ENCODE measurements around the gene MMS22L. TPM values are rescaled to one million over a fixed set of nuclear protein-coding genes. Genes with fewer than 3 reads are reported as not detected.

Gene MMS22L
- total and polyA plus RNA-seq, 2 experiments from 2014 or later = 11.7 to 49.5 TPM

DNA sequence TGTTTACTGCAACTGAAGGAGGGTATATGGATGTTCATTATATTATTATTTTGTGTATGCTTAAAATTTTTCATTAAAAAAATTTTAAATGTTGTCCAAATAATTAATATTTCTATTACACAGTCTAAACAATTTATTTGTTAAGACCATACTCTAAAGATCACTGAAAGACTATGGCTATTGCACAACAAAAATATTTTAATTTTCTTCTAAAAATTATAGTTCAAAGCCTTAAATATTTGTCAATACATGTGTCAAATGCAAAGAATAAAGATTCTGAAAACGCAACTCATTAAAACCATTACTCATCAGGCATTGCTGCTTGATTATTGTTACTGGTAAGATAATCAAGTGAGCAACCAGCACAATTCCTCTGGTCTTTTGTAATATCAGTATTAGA is 2.2 kb downstream of the MMS22L start:
- H3K4me1 Mint-ChIP-seq = peaks cover 11% of the 10 kb centered on the region; the same call in 2 of the 3 replicates
- no peaks in the 10 kb centered on the region; the same call in 1 of the 2 replicates for H3K4me1 ChIP-seq (ENCODE audit: insufficient read depth)
- H2AFZ ChIP-seq = no peak overlapping the region
- H4K20me1 ChIP-seq (replicated peaks; ENCODE audit: insufficient read depth) = no peaks in the 10 kb centered on the region
- no peak for DNase-seq (ENCODE audit: low spot score)
- H3K4me3 Mint-ChIP-seq = peak overlapping the region; percentile 97
- H3K9me2 ChIP-seq (ENCODE audit: insufficient read depth) = no peaks in the 10 kb centered on the region
- H3K36me3 Mint-ChIP-seq (ENCODE audit: low read depth) = peaks cover 50% of the 10 kb centered on the region
- H3F3A ChIP-seq (replicated peaks; ENCODE audit: low read depth) = no peaks in the 10 kb centered on the region
- H3K79me2 ChIP-seq (replicated peaks; ENCODE audit: insufficient read depth) = peaks cover 59% of the 10 kb centered on the region
- H3K4me3 ChIP-seq = 0 out of 2 replicates have a peak overlapping the region, but pooled peaks have one; percentile 82
- H3K27ac ChIP-seq (ENCODE audit: low read depth) = no peak overlapping the region
- H3K4me2 ChIP-seq = peak overlapping the region; percentile 78; the same call in 1 of the 2 replicates
- H3K9me3 Mint-ChIP-seq = no peaks in the 10 kb centered on the region
- H3K27me3 ChIP-seq (ENCODE audit: insufficient read depth) = no peaks in the 10 kb centered on the region
- H3K27me3 Mint-ChIP-seq (ENCODE audit: insufficient read depth, low read depth, poor library complexity) = peaks cover 3% of the 10 kb centered on the region
- H3K27ac Mint-ChIP-seq = no peak overlapping the region
- no peak for ATAC-seq
- peaks cover 9% of the 10 kb centered on the region; the same call in 1 of the 2 replicates for H3K36me3 ChIP-seq (ENCODE audit: insufficient read depth)
- TF ChIP-seq EZH2 (IDR thresholded peaks at IDR 0.05; ENCODE audit: low read depth, unreplicated experiment) (no peak), ZNF114 (CRISPR knock-in tag; IDR thresholded peaks at IDR 0.05) (no peak), NANOG (IDR thresholded peaks at IDR 0.05; ENCODE audit: borderline replicate concordance) (no peak), STAT1 (IDR thresholded peaks at IDR 0.05; ENCODE audit: unreplicated experiment) (no peak), POLR2AphosphoS5 (IDR thresholded peaks at IDR 0.05; ENCODE audit: low read depth) (no peak), ZNF331 (CRISPR knock-in tag; IDR thresholded peaks at IDR 0.05; ENCODE audit: low read depth) (no peak), CREB1 (CRISPR knock-in tag; IDR thresholded peaks at IDR 0.05; ENCODE audit: low read depth) (no peak), JUNB (IDR thresholded peaks at IDR 0.05; ENCODE audit: unreplicated experiment) (no peak), EZH2phosphoT487 (IDR thresholded peaks at IDR 0.05; ENCODE audit: unreplicated experiment) (no peak)
- TF ChIP-seq, protein P1, sequence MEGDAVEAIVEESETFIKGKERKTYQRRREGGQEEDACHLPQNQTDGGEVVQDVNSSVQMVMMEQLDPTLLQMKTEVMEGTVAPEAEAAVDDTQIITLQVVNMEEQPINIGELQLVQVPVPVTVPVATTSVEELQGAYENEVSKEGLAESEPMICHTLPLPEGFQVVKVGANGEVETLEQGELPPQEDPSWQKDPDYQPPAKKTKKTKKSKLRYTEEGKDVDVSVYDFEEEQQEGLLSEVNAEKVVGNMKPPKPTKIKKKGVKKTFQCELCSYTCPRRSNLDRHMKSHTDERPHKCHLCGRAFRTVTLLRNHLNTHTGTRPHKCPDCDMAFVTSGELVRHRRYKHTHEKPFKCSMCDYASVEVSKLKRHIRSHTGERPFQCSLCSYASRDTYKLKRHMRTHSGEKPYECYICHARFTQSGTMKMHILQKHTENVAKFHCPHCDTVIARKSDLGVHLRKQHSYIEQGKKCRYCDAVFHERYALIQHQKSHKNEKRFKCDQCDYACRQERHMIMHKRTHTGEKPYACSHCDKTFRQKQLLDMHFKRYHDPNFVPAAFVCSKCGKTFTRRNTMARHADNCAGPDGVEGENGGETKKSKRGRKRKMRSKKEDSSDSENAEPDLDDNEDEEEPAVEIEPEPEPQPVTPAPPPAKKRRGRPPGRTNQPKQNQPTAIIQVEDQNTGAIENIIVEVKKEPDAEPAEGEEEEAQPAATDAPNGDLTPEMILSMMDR (conservative IDR thresholded peaks at IDR 0.05; ENCODE audit: low read depth in 2 of 2) = no peak
- TF ChIP-seq, protein P2, sequence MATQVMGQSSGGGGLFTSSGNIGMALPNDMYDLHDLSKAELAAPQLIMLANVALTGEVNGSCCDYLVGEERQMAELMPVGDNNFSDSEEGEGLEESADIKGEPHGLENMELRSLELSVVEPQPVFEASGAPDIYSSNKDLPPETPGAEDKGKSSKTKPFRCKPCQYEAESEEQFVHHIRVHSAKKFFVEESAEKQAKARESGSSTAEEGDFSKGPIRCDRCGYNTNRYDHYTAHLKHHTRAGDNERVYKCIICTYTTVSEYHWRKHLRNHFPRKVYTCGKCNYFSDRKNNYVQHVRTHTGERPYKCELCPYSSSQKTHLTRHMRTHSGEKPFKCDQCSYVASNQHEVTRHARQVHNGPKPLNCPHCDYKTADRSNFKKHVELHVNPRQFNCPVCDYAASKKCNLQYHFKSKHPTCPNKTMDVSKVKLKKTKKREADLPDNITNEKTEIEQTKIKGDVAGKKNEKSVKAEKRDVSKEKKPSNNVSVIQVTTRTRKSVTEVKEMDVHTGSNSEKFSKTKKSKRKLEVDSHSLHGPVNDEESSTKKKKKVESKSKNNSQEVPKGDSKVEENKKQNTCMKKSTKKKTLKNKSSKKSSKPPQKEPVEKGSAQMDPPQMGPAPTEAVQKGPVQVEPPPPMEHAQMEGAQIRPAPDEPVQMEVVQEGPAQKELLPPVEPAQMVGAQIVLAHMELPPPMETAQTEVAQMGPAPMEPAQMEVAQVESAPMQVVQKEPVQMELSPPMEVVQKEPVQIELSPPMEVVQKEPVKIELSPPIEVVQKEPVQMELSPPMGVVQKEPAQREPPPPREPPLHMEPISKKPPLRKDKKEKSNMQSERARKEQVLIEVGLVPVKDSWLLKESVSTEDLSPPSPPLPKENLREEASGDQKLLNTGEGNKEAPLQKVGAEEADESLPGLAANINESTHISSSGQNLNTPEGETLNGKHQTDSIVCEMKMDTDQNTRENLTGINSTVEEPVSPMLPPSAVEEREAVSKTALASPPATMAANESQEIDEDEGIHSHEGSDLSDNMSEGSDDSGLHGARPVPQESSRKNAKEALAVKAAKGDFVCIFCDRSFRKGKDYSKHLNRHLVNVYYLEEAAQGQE (IDR thresholded peaks at IDR 0.05; ENCODE audit: unreplicated experiment) = no peak
- TF ChIP-seq, protein P3, sequence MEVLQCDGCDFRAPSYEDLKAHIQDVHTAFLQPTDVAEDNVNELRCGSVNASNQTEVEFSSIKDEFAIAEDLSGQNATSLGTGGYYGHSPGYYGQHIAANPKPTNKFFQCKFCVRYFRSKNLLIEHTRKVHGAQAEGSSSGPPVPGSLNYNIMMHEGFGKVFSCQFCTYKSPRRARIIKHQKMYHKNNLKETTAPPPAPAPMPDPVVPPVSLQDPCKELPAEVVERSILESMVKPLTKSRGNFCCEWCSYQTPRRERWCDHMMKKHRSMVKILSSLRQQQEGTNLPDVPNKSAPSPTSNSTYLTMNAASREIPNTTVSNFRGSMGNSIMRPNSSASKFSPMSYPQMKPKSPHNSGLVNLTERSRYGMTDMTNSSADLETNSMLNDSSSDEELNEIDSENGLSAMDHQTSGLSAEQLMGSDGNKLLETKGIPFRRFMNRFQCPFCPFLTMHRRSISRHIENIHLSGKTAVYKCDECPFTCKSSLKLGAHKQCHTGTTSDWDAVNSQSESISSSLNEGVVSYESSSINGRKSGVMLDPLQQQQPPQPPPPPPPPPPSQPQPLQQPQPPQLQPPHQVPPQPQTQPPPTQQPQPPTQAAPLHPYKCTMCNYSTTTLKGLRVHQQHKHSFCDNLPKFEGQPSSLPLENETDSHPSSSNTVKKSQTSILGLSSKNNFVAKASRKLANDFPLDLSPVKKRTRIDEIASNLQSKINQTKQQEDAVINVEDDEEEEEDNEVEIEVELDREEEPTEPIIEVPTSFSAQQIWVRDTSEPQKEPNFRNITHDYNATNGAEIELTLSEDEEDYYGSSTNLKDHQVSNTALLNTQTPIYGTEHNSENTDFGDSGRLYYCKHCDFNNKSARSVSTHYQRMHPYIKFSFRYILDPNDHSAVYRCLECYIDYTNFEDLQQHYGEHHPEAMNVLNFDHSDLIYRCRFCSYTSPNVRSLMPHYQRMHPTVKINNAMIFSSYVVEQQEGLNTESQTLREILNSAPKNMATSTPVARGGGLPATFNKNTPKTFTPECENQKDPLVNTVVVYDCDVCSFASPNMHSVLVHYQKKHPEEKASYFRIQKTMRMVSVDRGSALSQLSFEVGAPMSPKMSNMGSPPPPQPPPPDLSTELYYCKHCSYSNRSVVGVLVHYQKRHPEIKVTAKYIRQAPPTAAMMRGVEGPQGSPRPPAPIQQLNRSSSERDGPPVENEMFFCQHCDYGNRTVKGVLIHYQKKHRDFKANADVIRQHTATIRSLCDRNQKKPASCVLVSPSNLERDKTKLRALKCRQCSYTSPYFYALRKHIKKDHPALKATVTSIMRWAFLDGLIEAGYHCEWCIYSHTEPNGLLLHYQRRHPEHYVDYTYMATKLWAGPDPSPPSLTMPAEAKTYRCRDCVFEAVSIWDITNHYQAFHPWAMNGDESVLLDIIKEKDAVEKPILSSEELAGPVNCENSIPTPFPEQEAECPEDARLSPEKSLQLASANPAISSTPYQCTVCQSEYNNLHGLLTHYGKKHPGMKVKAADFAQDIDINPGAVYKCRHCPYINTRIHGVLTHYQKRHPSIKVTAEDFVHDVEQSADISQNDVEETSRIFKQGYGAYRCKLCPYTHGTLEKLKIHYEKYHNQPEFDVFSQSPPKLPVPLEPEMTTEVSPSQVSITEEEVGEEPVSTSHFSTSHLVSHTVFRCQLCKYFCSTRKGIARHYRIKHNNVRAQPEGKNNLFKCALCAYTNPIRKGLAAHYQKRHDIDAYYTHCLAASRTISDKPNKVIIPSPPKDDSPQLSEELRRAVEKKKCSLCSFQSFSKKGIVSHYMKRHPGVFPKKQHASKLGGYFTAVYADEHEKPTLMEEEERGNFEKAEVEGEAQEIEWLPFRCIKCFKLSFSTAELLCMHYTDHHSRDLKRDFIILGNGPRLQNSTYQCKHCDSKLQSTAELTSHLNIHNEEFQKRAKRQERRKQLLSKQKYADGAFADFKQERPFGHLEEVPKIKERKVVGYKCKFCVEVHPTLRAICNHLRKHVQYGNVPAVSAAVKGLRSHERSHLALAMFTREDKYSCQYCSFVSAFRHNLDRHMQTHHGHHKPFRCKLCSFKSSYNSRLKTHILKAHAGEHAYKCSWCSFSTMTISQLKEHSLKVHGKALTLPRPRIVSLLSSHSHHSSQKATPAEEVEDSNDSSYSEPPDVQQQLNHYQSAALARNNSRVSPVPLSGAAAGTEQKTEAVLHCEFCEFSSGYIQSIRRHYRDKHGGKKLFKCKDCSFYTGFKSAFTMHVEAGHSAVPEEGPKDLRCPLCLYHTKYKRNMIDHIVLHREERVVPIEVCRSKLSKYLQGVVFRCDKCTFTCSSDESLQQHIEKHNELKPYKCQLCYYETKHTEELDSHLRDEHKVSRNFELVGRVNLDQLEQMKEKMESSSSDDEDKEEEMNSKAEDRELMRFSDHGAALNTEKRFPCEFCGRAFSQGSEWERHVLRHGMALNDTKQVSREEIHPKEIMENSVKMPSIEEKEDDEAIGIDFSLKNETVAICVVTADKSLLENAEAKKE (CRISPR knock-in tag; IDR thresholded peaks at IDR 0.05) = no peak
- TF ChIP-seq, protein P4, sequence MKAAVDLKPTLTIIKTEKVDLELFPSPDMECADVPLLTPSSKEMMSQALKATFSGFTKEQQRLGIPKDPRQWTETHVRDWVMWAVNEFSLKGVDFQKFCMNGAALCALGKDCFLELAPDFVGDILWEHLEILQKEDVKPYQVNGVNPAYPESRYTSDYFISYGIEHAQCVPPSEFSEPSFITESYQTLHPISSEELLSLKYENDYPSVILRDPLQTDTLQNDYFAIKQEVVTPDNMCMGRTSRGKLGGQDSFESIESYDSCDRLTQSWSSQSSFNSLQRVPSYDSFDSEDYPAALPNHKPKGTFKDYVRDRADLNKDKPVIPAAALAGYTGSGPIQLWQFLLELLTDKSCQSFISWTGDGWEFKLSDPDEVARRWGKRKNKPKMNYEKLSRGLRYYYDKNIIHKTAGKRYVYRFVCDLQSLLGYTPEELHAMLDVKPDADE (IDR thresholded peaks at IDR 0.05) = no peak

All from GM23338 (cell line).